ENCODE data around the gene CDC73.
"Not testable (repeated sequence)": the region's sequence is repeated elsewhere in the genome, so short reads cannot be mapped to it uniquely, and the experiment has no call there.

Gene CDC73

GRCh38 chr1:193237381-193237978 is 115.6 kb downstream of the CDC73 start:
- no peak for DNase-seq

DNA sequence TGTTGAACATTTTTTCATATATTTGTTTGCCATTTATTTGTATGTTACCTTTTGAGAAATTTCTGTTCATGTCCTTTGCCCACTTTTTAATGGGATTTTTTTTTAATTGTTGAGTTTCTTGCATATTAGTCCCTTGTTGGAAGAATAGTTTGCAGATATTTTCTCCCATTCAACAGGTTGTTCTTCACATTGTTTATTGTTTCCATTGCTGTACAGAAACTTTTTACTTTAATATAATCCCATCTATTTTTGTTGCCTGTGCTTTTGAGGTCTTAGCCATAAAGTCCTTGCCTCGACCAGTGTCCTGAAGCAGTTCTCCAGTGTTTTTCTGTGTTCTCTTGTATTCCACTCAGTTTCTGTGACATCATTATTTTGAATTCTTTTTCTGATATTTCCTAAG is 118.8 kb downstream of the CDC73 start:
- DNase-seq, result no peak

- DNase-seq, result no peak
Measured at GRCh38 chr1:193241132-193241827, 119.4 kb downstream of the CDC73 start.

- no peak for DNase-seq
Measured at GRCh38 chr1:193242000-193242399, 120.2 kb downstream of the CDC73 start.

- no peak for DNase-seq
Measured at GRCh38 chr1:193249187-193249586, 127.4 kb downstream of the CDC73 start.

- no peak for DNase-seq
Measured at GRCh38 chr1:193251950-193252349, 130.1 kb downstream of the CDC73 start.

DNA sequence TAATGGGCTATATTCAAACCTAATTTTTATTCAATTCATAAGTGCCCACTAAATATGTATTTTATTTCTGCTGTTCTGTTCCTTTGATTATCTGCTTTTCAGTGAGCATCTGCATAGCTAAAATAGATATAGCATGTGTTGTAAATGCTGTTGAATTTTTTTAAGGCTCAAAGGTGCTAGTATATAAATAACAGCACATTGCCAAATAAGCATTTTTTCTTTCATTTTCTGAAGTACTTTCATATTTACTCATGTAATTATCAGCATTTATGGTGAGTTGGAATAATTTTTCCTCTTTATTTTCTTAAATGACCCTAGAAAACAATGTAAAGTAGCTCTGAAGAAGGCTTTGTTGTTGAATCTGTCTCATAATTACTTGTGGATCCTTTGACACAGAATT is 134.2 kb downstream of the CDC73 start:
- no peak for DNase-seq

DNA sequence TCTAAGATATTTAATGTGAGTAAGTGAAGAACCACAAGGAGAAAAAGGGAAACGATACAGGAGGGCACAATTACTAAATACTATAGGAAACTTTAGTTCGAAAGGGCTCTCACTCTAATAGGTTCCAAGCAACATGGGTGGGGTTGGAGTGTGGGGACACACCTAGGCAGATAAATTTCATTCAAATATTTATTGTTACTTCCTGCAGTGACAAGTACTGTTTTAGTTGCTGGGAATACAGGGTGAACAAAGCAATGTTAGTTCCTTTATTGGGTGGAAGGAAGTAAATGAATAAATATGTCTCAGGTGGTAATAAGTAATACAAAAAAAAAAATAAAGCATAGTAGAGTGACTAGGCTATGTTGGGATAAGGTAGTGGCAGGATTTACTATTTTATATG is 137.8 kb downstream of the CDC73 start:
- no peak for DNase-seq

GRCh38 chr1:193260056-193260745 is 138.4 kb downstream of the CDC73 start:
- DNase-seq, result no peak

DNA sequence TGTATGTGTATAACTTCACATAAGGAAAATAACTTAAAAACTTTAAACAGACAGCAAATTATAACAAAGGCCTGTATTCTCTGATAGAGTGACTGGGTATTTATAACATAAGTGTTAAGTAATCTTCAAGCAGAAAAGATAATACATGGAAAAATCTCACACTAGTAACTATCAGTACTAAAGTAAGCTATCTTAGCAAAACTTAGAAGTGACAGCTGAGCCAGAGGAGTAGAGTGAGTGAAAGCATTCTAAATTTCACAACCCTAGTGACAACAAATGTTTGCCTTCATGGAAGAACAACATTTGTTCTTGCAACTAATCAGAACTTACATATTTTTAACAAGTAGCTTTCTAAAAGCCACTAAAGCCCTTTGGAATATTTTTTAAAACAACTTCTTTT is 139.1 kb downstream of the CDC73 start:
- no peak for DNase-seq

GRCh38 chr1:193262661-193263060 is 140.8 kb downstream of the CDC73 start:
- DNase-seq, result no peak

DNA sequence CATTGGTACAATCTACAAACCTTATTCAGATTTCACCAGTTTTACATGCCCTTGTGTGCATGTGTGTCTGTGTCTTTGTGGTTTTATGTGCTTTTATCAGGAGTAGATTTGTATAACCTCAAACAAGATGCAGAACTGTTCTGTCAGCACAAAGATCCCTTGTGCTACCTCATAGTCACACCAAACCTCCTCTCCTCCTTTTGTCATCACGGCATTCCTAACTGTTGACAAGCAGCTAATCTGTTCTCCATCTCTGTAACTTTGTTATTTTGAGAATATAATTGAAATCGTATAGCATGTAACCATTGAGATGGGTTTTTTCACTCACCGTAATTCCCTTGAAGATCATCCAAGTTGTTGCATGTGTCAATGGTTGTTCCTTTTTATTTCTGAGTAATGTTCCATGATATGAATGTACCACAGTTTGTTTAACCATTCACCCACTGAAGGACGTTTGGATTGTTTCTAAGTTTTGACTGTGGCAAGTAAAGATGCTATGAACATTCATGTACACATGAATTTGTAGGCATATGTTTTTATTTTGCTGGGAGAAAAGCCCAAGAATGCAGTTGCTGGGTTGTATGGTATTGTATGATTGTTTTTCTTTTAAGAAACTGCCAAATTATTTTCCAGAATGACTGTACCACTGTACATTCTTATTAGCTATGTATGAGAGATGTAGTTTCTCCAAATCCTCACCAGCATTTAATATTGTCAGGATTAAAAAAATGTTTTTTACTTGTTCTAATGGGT is 142.7 kb downstream of the CDC73 start:
- no peak for DNase-seq

DNA sequence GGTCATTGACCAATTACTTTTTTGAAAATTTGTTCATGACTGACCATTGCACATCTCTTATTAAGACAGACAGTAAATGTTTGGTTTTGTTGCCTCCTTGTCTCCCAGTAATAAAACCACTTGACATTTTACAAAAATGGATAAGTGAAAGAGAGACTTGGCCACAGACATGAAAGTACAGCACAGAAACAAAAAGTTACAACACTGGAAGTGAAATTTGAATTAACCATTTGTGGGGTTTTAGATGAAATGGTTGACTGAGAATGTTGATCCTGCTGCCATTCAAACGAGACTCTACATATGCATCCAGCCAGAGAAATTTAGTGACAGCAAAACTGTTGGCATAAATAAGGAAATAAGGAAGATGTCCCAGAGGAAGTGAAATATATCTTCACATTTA is 143.9 kb downstream of the CDC73 start:
- DNase-seq, result no peak

GRCh38 chr1:193266794-193267193 is 145.0 kb downstream of the CDC73 start:
- not testable (repeated sequence) for DNase-seq

DNA sequence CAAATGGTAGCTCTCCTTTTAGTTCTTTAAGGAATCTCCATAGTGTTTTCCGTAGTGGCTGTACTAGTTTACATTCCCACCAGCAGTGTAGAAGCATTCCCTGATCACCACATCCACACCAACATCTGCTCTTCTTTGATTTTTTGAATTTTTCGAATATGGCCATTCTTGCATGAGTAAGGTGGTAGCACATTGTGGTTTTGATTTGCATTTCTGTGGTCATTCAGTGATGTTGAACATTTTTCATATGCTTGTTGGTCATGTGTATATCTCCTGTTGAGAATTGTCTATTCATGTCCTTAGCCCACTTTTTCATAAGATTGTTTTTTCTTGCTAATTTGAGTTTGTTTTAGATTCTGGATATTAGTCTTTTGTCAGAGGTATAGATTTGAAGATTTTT is 149.2 kb downstream of the CDC73 start:
- DNase-seq, result no peak

DNA sequence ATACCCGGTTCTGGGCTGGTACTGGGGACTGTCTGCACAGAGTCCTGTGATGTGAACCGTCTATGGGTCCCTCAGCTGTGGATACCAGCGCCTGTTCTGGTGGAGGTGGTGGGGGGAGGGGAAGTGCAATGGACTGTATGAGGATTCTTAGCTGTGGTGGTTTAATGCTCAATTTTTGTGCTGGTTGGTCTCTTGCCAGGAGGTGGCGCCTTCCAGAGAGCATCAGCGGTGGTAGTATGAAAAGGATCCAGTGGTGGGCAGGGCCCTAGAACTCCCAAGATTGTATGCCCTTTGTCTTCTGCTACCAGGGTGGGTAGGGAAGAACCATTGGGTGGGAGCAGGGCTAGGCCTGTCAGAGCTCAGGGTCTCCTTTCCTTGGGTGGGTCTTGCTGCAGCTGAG is 153.9 kb downstream of the CDC73 start:
- no peak for DNase-seq

DNA sequence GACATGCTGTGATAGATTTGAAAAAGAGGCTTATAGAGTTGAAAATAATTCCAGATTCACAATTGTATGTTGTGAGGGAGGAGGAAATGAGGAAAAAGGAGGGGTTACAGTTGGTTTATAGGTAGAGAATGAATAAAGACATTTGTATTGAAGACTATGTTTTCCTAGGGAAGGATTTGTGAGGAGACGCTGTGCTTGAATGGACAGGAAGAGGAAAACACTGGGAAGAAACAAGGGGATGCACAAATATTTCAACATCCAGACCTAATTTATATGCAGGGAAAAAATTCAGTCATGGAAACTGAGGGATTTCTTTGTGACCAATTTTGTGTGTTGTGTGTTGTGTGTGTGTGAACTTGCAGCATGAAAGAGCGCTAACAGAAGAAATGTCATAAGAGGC is 157.1 kb downstream of the CDC73 start:
- DNase-seq, result no peak

GRCh38 chr1:193281894-193282293 is 160.1 kb downstream of the CDC73 start:
- no peak for DNase-seq

DNA sequence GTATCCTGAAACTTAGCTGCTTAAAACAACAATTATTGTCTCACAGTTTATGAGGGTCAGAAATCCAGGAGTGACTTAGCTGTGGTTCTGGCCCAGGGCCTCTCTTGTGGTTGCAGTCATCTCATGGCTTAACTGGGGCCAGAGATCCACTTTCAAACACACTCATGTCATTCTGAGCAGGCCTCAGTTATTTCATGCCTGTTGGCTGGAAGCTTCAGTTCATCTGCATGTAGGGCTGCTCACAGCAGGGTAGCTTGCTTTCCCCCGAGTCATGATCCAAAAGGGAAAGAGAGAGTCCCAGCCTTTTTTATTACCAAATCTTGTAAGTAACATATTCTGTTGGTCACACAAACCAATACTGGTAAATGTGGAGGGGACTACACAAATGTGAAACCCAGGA is 161.2 kb downstream of the CDC73 start:
- no peak for DNase-seq

DNA sequence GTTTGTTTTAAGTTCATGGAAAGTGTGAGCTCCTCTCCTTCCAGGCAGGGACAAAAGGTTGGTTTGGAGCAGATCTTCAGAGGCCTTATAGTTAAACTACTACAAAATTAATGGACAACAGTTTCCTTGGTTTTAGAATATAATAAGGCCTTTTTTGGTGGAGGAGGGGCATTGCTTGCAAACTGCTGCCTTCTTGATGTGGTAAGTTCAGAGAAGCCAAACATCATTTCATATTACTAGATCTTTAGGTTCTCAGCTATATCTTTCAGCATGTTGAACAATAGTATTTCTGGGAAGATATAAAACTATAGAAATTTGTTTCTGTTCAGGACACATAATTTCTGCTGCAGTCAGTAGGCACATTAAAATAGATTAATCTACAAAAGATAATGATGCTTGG is 162.4 kb downstream of the CDC73 start:
- DNase-seq, result no peak

- DNase-seq, result no peak
Measured at GRCh38 chr1:193285641-193286040, 163.8 kb downstream of the CDC73 start.

DNA sequence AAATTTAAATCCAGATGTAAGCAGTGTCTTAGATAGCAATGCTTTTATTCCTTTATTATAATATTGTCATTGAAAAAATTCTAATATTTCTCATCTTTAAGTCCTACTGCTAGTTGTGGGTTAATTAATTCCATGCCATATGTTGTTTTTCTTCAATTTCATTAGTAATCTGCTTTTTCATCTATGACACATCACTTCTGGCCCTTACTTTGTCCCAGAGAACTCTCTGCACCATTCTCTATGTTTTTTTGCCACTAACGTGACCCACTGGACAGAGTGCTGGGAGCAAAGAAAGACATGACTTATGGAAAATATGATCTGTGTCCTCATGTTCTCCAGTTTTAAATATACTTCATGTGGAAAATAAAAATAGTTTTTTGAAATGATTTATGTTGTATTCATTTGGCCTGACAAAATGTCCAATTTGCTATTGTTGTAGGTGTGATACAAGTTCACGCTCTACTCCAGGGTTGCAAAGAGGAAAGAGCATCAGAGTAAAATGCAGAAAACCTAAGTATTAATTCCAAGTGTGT is 166.8 kb downstream of the CDC73 start:
- peak; percentile 34 for DNase-seq

- no peak for DNase-seq
Measured at GRCh38 chr1:193293726-193294125, 171.9 kb downstream of the CDC73 start.

Measured in NCI-H1694 (cell line).